SK-N-SH (cell line): ENCODE data around the gene VTCN1. TPM values are rescaled to one million over a fixed set of nuclear protein-coding genes. Genes with fewer than 3 reads are reported as not detected.

Experiments
- CTCF ChIA-PET: fragments of 300-600, 350-600 bp; formaldehyde crosslinking; extraction: SDS; loops from one replicate; lab custom pipeline; 2021; lab: Yijun Ruan, JAX
- POLR2A ChIA-PET: fragments of 350-600 bp; sonication (Branson Sonifier 250); formaldehyde crosslinking; extraction: SDS; loops from one replicate; lab custom pipeline; 2020; ENCODE audit warnings: antibody characterized with exemption, inconsistent platforms; lab: Yijun Ruan, JAX
- DNase-seq: peaks from one replicate; pipeline ENCODE4 v3.0.0; 2012
- H2AFZ ChIP-seq: fragments of 200-600 bp; sonication (generic); 2 replicates; pipeline ENCODE4 v1.8.1; 2016; ENCODE audit warnings: antibody characterized with exemption, mild to moderate bottlenecking, low read depth
- H3F3A ChIP-seq: fragments of 200-600 bp; sonication (generic); replicated peaks from 2 replicates; pipeline ENCODE3; 2016; ENCODE audit warnings: antibody characterized with exemption, mild to moderate bottlenecking; ENCODE audit not compliant: insufficient read depth
- H3K27ac ChIP-seq, 2 experiments: fragments of 200-500 bp in 1 of 2; fragments of 200-600 bp in 1 of 2; sonication (Bioruptor generic) in 1 of 2; sonication (generic), shearing (Covaris generic) in 1 of 2; 2 replicates each; pipeline versions ENCODE4 v1.5.1 to v1.6.1; 2014 to 2016; ENCODE audit warnings: low read depth in 2 of 2, inconsistent platforms in 1 of 2, low read length in 1 of 2, mild to moderate bottlenecking in 1 of 2, mixed read lengths in 1 of 2
- H3K27me3 ChIP-seq: fragments of 200-600 bp; sonication (generic), shearing (Covaris generic); 2 replicates; pipeline ENCODE4 v1.6.1; 2016; ENCODE audit warnings: mixed run types; ENCODE audit not compliant: insufficient read depth
- H3K36me3 ChIP-seq, 2 experiments: fragments of 200-500 bp in 1 of 2; fragments of 200-600 bp in 1 of 2; sonication (Bioruptor generic) in 1 of 2; sonication (generic) in 1 of 2; replicated peaks in 1 of 2; 2 replicates each; pipeline versions ENCODE3 to v1.5.1; 2014 to 2016; ENCODE audit warnings: low read length in 1 of 2, mild to moderate bottlenecking in 1 of 2; ENCODE audit not compliant: insufficient read depth in 2 of 2, control insufficient read depth in 1 of 2
- H3K4me1 ChIP-seq, 2 experiments: fragments of 200-500 bp in 1 of 2; fragments of 200-600 bp in 1 of 2; sonication (Bioruptor generic) in 1 of 2; sonication (generic), shearing (Covaris generic) in 1 of 2; 2 replicates each; pipeline versions ENCODE4 v1.5.1 to v1.6.1; 2014 to 2016; ENCODE audit warnings: low read depth in 1 of 2, low read length in 1 of 2, mixed run types in 1 of 2; ENCODE audit not compliant: insufficient read depth in 2 of 2, control insufficient read depth in 1 of 2
- H3K4me2 ChIP-seq: fragments of 200-600 bp; sonication (generic), shearing (Covaris generic); 2 replicates; pipeline ENCODE4 v1.6.1; 2017; ENCODE audit warnings: mixed run types
- H3K4me3 ChIP-seq, 2 experiments: fragments of 200-500 bp in 1 of 2; fragments of 200-600 bp in 1 of 2; sonication (Bioruptor generic) in 1 of 2; sonication (generic), shearing (Covaris generic) in 1 of 2; 2 replicates each; pipeline versions ENCODE4 v1.5.1 to v1.8.1; 2014 to 2016; ENCODE audit warnings: low read depth in 2 of 2, inconsistent platforms in 1 of 2, low read length in 1 of 2, mild to moderate bottlenecking in 1 of 2, mixed read lengths in 1 of 2, moderate library complexity in 1 of 2
- H3K79me2 ChIP-seq: fragments of 200-600 bp; sonication (generic); 2 replicates; pipeline ENCODE4 v1.8.1; 2017; ENCODE audit warnings: mild to moderate bottlenecking; ENCODE audit not compliant: insufficient read depth
- H3K9ac ChIP-seq: fragments of 200-600 bp; sonication (generic); 2 replicates; pipeline ENCODE4 v1.6.1; 2017; ENCODE audit warnings: mixed run types
- H3K9me2 ChIP-seq: fragments of 200-600 bp; sonication (generic); 2 replicates; pipeline ENCODE4 v1.6.1; 2017; ENCODE audit warnings: mixed run types
- H3K9me3 ChIP-seq: fragments of 200-600 bp; sonication (generic); 2 replicates; pipeline ENCODE4 v1.6.1; 2017; ENCODE audit warnings: mixed run types, mild to moderate bottlenecking, moderate library complexity
- H4K20me1 ChIP-seq: fragments of 200-600 bp; sonication (generic); 2 replicates; pipeline ENCODE4 v1.6.1; 2017; ENCODE audit warnings: mild to moderate bottlenecking, mixed run types; ENCODE audit not compliant: insufficient read depth
- CHD2 ChIP-seq: fragments of 150-350 bp; IDR thresholded peaks from 2 replicates; pipeline ENCODE4 v1.6.1; 2018; ENCODE audit warnings: low read length; ENCODE audit not compliant: partially characterized antibody
- CTCF ChIP-seq: fragments of 200-600 bp; sonication (generic); IDR thresholded peaks from 2 replicates; pipeline ENCODE4 v1.6.1; 2017; ENCODE audit warnings: antibody characterized with exemption, mild to moderate bottlenecking, moderate library complexity
- EP300 ChIP-seq, 2 experiments: IDR thresholded peaks; 2 replicates each; pipeline versions ENCODE4 v1.4.0 to v1.6.1; 2012; ENCODE audit warnings: borderline replicate concordance in 1 of 2, low read depth in 1 of 2, low read length in 1 of 2
- EZH2phosphoT487 ChIP-seq: fragments of 200-600 bp; sonication (generic); IDR thresholded peaks from 2 replicates; pipeline ENCODE4 v1.6.1; 2017; ENCODE audit warnings: low read depth, mixed run types, mild to moderate bottlenecking, antibody characterized with exemption, moderate library complexity, borderline replicate concordance
- FOSL2 ChIP-seq: IDR thresholded peaks from 2 replicates; pipeline ENCODE4 v1.4.0; 2012; ENCODE audit warnings: low read depth, mild to moderate bottlenecking, moderate library complexity, borderline replicate concordance
- GATA2 ChIP-seq: sonication (generic); formaldehyde crosslinking; IDR thresholded peaks from 2 replicates; pipeline ENCODE4 v1.5.0; 2020; ENCODE audit warnings: mild to moderate bottlenecking, missing genetic modification reagents
- IRF3 ChIP-seq: fragments of 150-350 bp; IDR thresholded peaks from 2 replicates; pipeline ENCODE4 v1.6.1; 2016; ENCODE audit warnings: mild to moderate bottlenecking, low read depth, low read length
- MAX ChIP-seq: IDR thresholded peaks from 2 replicates; pipeline ENCODE4 v1.4.0; 2012; ENCODE audit warnings: low read depth
- MEF2A ChIP-seq: IDR thresholded peaks from 2 replicates; pipeline ENCODE4 v1.4.0; 2012; ENCODE audit warnings: low read depth, borderline replicate concordance
- NRF1 ChIP-seq: IDR thresholded peaks from 2 replicates; pipeline ENCODE4 v1.6.1; 2012; ENCODE audit warnings: low read depth, mild to moderate bottlenecking, low read length
- RAD21 ChIP-seq: IDR thresholded peaks from 2 replicates; pipeline ENCODE4 v1.6.1; 2012; ENCODE audit warnings: mild to moderate bottlenecking, low read length
- SMC3 ChIP-seq: IDR thresholded peaks from 2 replicates; pipeline ENCODE4 v1.6.1; 2012; ENCODE audit warnings: low read depth, low read length, improper control_type of control experiment
- TEAD4 ChIP-seq: IDR thresholded peaks from 2 replicates; pipeline ENCODE4 v1.4.0; 2012; ENCODE audit warnings: mild to moderate bottlenecking, borderline replicate concordance; ENCODE audit not compliant: insufficient read depth
- USF1 ChIP-seq: IDR thresholded peaks from 2 replicates; pipeline ENCODE4 v1.4.0; 2012; ENCODE audit warnings: low read depth, borderline replicate concordance
- USF2 ChIP-seq: fragments of 150-350 bp; IDR thresholded peaks from 2 replicates; pipeline ENCODE4 v1.6.1; 2017; ENCODE audit warnings: antibody characterized with exemption, low read length, low read depth, borderline replicate concordance
- WGBS: methylation state at CpG from one replicate; pipeline ENCODE4 v1.1.6; 2017; ENCODE audit warnings: low lambda C conversion rate; 5-methylcytosine and 5-hydroxymethylcytosine counted together
- polyA plus RNA-seq, 3 experiments: library from polyadenylated mRNA; depleted of rRNA; stranded (reverse); fragments of >200 nt; gene quantifications; 2 replicates each; pipeline ENCODE4 v1.2.3, GENCODE V29; 2012

Gene VTCN1
- polyA plus RNA-seq, 1 of the 3 experiments (the other 2 are of a cell fraction): not detected

GRCh38 chr1:117177376-117177775 lies 33.4 kb downstream of the VTCN1 start:
- H3K36me3 ChIP-seq: no peaks in the 10 kb centered on the region
- no peak for DNase-seq
- TF ChIP-seq SMC3 (no peak), MAX (no peak), IRF3 (no peak), USF2 (no peak)
- TF ChIP-seq, all 33 proteins: peak for 0
- Histone ChIP-seq H3K27ac (no peak overlapping the region), H3K79me2 (no peaks in the 10 kb centered on the region), H3K9me3 (no peaks in the 10 kb centered on the region), H4K20me1 (no peaks in the 10 kb centered on the region), H3F3A (no peaks in the 10 kb centered on the region), H3K4me1 (peaks cover 0 to 6% of the 10 kb centered on the region in 2 experiments; a peak in 1 of 4 replicates), H3K27me3 (no peaks in the 10 kb centered on the region), H3K4me3 (no peak overlapping the region), H3K9me2 (no peaks in the 10 kb centered on the region), H3K4me2 (no peak overlapping the region), H2AFZ (no peak overlapping the region), H3K9ac (no peak overlapping the region)
- 47% methylated on average over 1 of the region's 1 CpG for WGBS
- CTCF ChIA-PET: interaction anchor here (0.9 kb wide), 1 partner anchor 8 kb away, joined by 3 read pairs; no protein-coding TSS in a partner anchor
- POLR2A ChIA-PET: no interaction called here

- ChIA-PET CTCF (interaction anchor here (0.9 to 1.4 kb wide), 2 partner anchors 9 to 33 kb away, joined by 3 to 4 read pairs; no protein-coding TSS in a partner anchor), POLR2A (no interaction called here)
- WGBS: 86% methylated on average over 5 of the region's 6 CpGs
- no peak overlapping the region for H3K4me2 ChIP-seq
- DNase-seq: no peak
- no peaks in the 10 kb centered on the region for H3K27me3 ChIP-seq
- H3K4me1 ChIP-seq: peaks cover 0 to 5% of the 10 kb centered on the region in 2 experiments; a peak in 1 of 4 replicates
- H3K36me3 ChIP-seq: no peaks in the 10 kb centered on the region
- TF ChIP-seq TEAD4: no peak
- TF ChIP-seq GATA2 (CRISPR knock-in tag): no peak
- no peak for TF ChIP-seq SMC3
- no peak for TF ChIP-seq MEF2A
- no peak overlapping the region for H2AFZ ChIP-seq
- no peak overlapping the region for H3K27ac ChIP-seq
- H3K9me3 ChIP-seq: no peaks in the 10 kb centered on the region
- H3K9ac ChIP-seq: no peak overlapping the region
- H4K20me1 ChIP-seq: no peaks in the 10 kb centered on the region
- no peaks in the 10 kb centered on the region for H3K79me2 ChIP-seq
- no peaks in the 10 kb centered on the region for H3F3A ChIP-seq
- H3K9me2 ChIP-seq: no peaks in the 10 kb centered on the region
- no peak overlapping the region for H3K4me3 ChIP-seq
Measured at GRCh38 chr1:117176579-117176978, 34.1 kb downstream of the VTCN1 start.

- no peak for TF ChIP-seq NRF1
- no peak for TF ChIP-seq CHD2
- no peak for TF ChIP-seq MAX
- no peak for TF ChIP-seq GATA2 (CRISPR knock-in tag)
- TF ChIP-seq USF1: no peak
- no peak for TF ChIP-seq EP300 (IDR thresholded peaks at IDR 0.05; ENCODE audit: borderline replicate concordance in 1 of 2, low read depth in 1 of 2, low read length in 1 of 2)
- no peak for TF ChIP-seq CTCF
- TF ChIP-seq FOSL2: no peak
- no peak for TF ChIP-seq MEF2A
- no peak for TF ChIP-seq RAD21
- TF ChIP-seq EZH2phosphoT487: no peak
- Histone ChIP-seq H3K4me3 (no peak overlapping the region), H3K9me2 (no peaks in the 10 kb centered on the region), H2AFZ (no peak overlapping the region), H3K27ac (no peak overlapping the region), H3K4me1 (peaks cover 0 to 2% of the 10 kb centered on the region in 2 experiments; a peak in 1 of 4 replicates), H3K9ac (no peak overlapping the region), H3K79me2 (no peaks in the 10 kb centered on the region), H3F3A (no peaks in the 10 kb centered on the region), H3K36me3 (no peaks in the 10 kb centered on the region), H3K27me3 (no peaks in the 10 kb centered on the region), H4K20me1 (no peaks in the 10 kb centered on the region), H3K4me2 (no peak overlapping the region), H3K9me3 (no peaks in the 10 kb centered on the region)
- no peak for DNase-seq
- 82% methylated on average over 4 of the region's 4 CpGs for WGBS
- ChIA-PET CTCF (interaction anchor here (1.0 to 1.6 kb wide), 3 partner anchors 12 to 110 kb away, joined by 3 to 4 read pairs (median 4); no protein-coding TSS in a partner anchor), POLR2A (no interaction called here)
Measured at GRCh38 chr1:117174851-117175250, 35.9 kb downstream of the VTCN1 start.
